Esophagus (tissue), 2 donors: ENCODE data around the gene GRIA4. TPM values are rescaled to one million over a fixed set of nuclear protein-coding genes. Genes with fewer than 3 reads are reported as not detected.

Source experiments
- H3K27ac ChIP-seq, 2 donors: one replicate each; pipeline ENCODE4 v1.5.1; 2013; ENCODE audit warnings: low read depth in 2 of 2, mild to moderate bottlenecking in 2 of 2, inconsistent platforms in 1 of 2, low read length in 1 of 2, moderate library complexity in 1 of 2
- H3K27me3 ChIP-seq, 2 donors: one replicate each; pipeline ENCODE4 v1.6.1; 2013; ENCODE audit warnings: low read length in 2 of 2, control low read depth in 1 of 2, mild to moderate bottlenecking in 1 of 2; ENCODE audit not compliant: insufficient read depth in 2 of 2, control insufficient read depth in 1 of 2
- H3K36me3 ChIP-seq, 2 donors: one replicate each; pipeline ENCODE4 v1.6.1; 2013; ENCODE audit warnings: low read length in 1 of 2; ENCODE audit not compliant: control insufficient read depth in 2 of 2, insufficient read depth in 2 of 2
- H3K4me1 ChIP-seq, 2 donors: one replicate each; pipeline ENCODE4 v1.6.1; 2013; ENCODE audit warnings: low read length in 1 of 2; ENCODE audit not compliant: control insufficient read depth in 2 of 2, insufficient read depth in 2 of 2
- H3K4me3 ChIP-seq, 2 donors: one replicate each; pipeline ENCODE4 v1.5.1; 2013; ENCODE audit warnings: low read length in 2 of 2, mild to moderate bottlenecking in 2 of 2, low read depth in 1 of 2, moderate library complexity in 1 of 2
- H3K9me3 ChIP-seq, 2 donors: one replicate each; pipeline ENCODE4 v1.6.1; 2013; ENCODE audit warnings: mild to moderate bottlenecking in 2 of 2, low read depth in 1 of 2, low read length in 1 of 2, moderate library complexity in 1 of 2; ENCODE audit not compliant: control insufficient read depth in 2 of 2, insufficient read depth in 1 of 2
- WGBS, 2 donors: extraction: QIAGEN DNeasy Blood & Tissue Kit; methylation state at CpG; one replicate each; pipeline ENCODE4 v1.1.7; 2013; 5-methylcytosine and 5-hydroxymethylcytosine counted together
- polyA plus RNA-seq, 2 donors: library from polyadenylated mRNA; stranded (reverse); fragments of 200-250 nt; gene quantifications; one replicate each; pipeline ENCODE4 v1.2.3, GENCODE V29; 2013
- donor health status: healthy with polysubstance abuse.
- donor health status: Bipolar disorder and iron deficiency.

The GRIA4 gene
- polyA plus RNA-seq, 2 donors = not detected

- H3K9me3 ChIP-seq = no peaks in the 10 kb centered on the region
- no peak overlapping the region for H3K4me3 ChIP-seq
- H3K27ac ChIP-seq = no peak overlapping the region
- H3K27me3 ChIP-seq = no peaks in the 10 kb centered on the region
- H3K4me1 ChIP-seq = no peaks in the 10 kb centered on the region
- no peaks in the 10 kb centered on the region for H3K36me3 ChIP-seq
These were observed 22.4 kb downstream of the GRIA4 start for GRCh38 chr11:105632316-105632715.

DNA sequence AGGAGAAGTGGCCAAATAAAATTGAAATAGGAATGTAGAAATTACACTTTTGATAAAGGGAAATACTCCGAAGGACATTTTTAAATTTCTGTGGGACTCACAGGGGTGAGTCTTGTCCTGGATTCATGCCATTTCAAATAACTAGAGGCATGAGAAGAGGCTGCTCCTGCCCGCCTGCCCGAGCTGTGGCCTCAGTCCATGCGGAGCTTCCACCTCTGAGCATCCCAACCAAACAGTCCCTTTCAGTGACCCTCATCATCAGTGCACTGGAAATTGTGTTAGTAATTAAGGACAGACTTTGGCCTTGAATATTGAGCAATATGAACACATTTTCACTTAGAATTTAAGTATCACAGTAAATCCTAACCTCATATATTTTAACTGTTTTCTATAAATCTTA lies 25.6 kb downstream of the GRIA4 start:
- no peaks in the 10 kb centered on the region for H3K36me3 ChIP-seq
- no peaks in the 10 kb centered on the region for H3K9me3 ChIP-seq
- no peak overlapping the region for H3K4me3 ChIP-seq
- 67 to 83% methylated on average over 4 of the region's 4 CpGs for WGBS, 2 donors
- no peaks in the 10 kb centered on the region for H3K27me3 ChIP-seq
- no peak overlapping the region for H3K27ac ChIP-seq
- no peaks in the 10 kb centered on the region for H3K4me1 ChIP-seq

DNA sequence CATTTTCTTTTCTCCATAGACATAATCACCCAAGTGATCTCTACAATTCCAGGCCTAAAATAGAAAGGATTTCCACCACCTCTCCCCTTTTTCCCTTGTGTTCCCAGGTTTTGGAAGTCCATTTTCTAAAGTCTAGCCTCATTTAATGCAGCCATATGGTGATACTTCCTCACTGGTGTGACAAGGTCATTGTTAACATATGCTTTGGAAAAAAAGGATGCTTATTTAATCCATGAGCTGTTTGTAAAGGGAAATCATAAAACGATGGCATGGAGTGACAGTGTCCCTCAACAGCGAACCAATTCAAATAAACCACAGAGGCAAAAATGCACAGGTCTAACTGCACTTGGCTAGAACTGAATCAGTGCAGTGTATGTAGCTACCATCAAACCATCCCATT lies 26.6 kb downstream of the GRIA4 start:
- no peaks in the 10 kb centered on the region for H3K9me3 ChIP-seq
- no peaks in the 10 kb centered on the region for H3K4me1 ChIP-seq
- H3K4me3 ChIP-seq = no peak overlapping the region
- H3K36me3 ChIP-seq = no peaks in the 10 kb centered on the region
- H3K27ac ChIP-seq = no peak overlapping the region
- no peaks in the 10 kb centered on the region for H3K27me3 ChIP-seq
- WGBS, 2 donors = 37 to 47% methylated on average over 2 of the region's 2 CpGs

DNA sequence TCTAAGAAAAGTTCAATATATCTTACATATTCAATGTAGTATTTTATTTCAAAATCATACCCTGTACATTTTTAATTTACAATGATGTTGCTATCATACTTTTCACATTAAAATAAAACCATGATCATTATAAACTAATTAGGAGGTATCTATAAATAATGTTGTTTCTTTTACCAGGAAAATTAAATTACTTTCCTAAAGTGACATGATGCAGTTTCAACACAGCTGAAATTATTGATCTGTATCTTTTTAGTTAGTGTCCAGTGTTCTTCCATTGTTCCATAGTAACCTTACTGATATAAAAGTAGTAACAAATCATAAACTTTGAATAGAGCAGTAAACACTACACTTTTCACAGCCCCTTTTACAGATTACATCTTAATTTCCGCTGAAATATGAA lies 29.7 kb downstream of the GRIA4 start:
- Histone ChIP-seq H3K4me1 (no peaks in the 10 kb centered on the region), H3K4me3 (no peak overlapping the region), H3K27ac (no peak overlapping the region), H3K9me3 (no peaks in the 10 kb centered on the region), H3K27me3 (no peaks in the 10 kb centered on the region), H3K36me3 (no peaks in the 10 kb centered on the region)
- 88 to 93% methylated on average over 1 of the region's 1 CpG for WGBS, 2 donors

- no peaks in the 10 kb centered on the region for H3K36me3 ChIP-seq
These were observed 31.6 kb downstream of the GRIA4 start for GRCh38 chr11:105641433-105641832.

DNA sequence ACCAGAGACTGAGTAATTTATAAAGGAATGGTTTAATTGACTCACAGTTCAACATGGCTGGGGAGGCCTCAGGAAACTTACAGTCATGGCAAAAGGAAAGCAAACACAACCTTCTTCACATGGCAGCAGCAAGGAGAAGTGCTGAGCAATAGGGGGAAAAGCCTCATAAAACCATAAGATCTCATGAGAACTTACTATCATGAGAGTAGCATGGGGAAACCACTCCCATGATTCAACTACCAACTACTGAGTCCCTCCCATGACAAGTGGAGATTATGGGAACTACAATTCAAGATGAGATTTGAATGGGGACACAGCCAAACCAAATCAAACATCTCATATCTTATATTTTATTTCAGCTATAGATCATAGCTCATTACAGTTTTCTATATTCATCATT lies 33.0 kb downstream of the GRIA4 start:
- no peaks in the 10 kb centered on the region for H3K36me3 ChIP-seq
- no peak overlapping the region for H3K27ac ChIP-seq
- H3K4me3 ChIP-seq = no peak overlapping the region
- no peaks in the 10 kb centered on the region for H3K27me3 ChIP-seq
- H3K4me1 ChIP-seq = no peaks in the 10 kb centered on the region
- H3K9me3 ChIP-seq = no peaks in the 10 kb centered on the region

More at GRCh38 chr11:105641433-105641832, 31.6 kb downstream of the GRIA4 start:
- Histone ChIP-seq H3K4me3 (no peak overlapping the region), H3K4me1 (no peaks in the 10 kb centered on the region), H3K27me3 (no peaks in the 10 kb centered on the region), H3K9me3 (no peaks in the 10 kb centered on the region), H3K27ac (no peak overlapping the region)

DNA sequence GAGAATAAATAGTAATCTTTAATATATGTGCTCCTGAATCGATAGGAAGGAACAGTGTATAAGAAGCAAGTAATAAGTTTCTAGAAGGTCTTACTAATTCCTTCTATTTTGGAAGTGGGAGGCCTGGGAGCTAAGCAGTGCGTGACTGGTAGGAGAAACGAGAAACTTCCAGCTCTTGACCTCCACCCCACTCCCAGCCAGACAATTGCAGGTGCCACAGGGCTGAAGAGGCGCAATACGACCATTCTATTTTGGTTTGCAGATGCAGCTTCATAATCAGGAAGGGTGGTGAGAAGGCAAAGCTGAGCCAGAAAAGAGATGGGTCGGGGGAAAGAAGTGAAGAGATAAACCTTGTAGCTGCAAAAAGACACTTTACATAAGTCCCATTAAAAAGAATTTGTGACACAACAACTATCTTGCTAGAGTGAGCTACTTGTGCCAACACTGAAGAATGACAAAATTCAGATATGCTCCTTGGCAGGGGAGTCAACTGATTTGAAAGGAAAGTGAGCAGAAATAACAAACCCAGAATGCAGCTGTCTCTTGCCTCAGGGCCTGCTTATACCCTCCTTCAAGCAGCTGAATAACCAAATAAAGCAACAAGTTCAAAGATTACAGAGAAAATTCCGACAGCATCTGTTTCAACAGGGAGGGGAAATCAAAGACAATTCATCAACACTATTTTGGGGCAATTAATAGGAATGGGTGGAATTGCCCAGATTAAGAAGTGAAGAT lies 35.1 kb downstream of the GRIA4 start:
- 67 to 72% methylated on average over 7 of the region's 7 CpGs for WGBS, 2 donors

DNA sequence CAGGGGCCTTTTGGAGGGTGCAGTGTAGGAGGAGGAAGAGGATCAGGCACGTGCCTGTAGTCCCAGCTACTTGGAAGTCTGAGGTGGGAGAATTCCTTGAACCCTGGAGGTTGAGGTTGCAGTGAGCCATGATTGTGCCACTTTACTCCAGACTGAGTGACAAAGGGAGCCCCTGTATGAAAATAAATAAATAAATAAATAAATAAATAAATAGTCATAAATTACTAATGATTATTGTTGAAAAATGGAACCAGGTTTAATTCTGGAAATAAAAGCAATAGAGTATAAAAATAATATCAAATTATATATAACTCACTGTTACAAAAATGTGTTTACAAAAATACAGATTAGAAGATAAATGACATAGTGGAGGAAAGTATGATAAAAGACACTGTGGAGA lies 37.9 kb downstream of the GRIA4 start:
- Histone ChIP-seq H3K9me3 (no peaks in the 10 kb centered on the region), H3K36me3 (no peaks in the 10 kb centered on the region), H3K4me1 (no peaks in the 10 kb centered on the region), H3K4me3 (no peak overlapping the region), H3K27ac (no peak overlapping the region), H3K27me3 (no peaks in the 10 kb centered on the region)
- 75 to 94% methylated on average over 1 of the region's 1 CpG for WGBS, 2 donors

More for the DNA sequence above, 35.1 kb downstream of the GRIA4 start:
- no peaks in the 10 kb centered on the region for H3K36me3 ChIP-seq
- H3K4me3 ChIP-seq = no peak overlapping the region
- H3K27me3 ChIP-seq = no peaks in the 10 kb centered on the region
- no peaks in the 10 kb centered on the region for H3K4me1 ChIP-seq
- no peaks in the 10 kb centered on the region for H3K9me3 ChIP-seq
- no peak overlapping the region for H3K27ac ChIP-seq

DNA sequence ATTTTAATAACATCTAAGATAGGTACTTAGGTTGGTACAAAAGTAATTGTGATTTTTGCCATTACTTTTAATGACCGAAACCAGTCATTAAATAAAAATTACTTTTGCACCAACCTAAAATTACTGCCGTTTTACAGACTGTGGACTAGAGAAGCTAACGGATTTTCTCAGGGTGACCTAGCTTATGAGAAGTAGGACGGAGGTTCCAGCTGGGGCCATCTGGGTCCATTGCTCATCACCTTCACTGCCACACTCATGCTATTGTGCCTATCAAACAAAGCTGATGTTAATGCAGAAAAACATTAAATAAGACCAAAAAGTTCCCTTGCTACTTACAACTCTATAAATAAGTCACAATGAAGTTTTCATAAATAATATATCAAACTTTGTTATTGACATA lies 38.9 kb downstream of the GRIA4 start:
- H3K36me3 ChIP-seq = no peaks in the 10 kb centered on the region
- H3K9me3 ChIP-seq = no peaks in the 10 kb centered on the region
- H3K27me3 ChIP-seq = no peaks in the 10 kb centered on the region
- H3K27ac ChIP-seq = no peak overlapping the region
- WGBS, 2 donors = 78 to 80% methylated on average over 4 of the region's 4 CpGs
- no peaks in the 10 kb centered on the region for H3K4me1 ChIP-seq
- no peak overlapping the region for H3K4me3 ChIP-seq

DNA sequence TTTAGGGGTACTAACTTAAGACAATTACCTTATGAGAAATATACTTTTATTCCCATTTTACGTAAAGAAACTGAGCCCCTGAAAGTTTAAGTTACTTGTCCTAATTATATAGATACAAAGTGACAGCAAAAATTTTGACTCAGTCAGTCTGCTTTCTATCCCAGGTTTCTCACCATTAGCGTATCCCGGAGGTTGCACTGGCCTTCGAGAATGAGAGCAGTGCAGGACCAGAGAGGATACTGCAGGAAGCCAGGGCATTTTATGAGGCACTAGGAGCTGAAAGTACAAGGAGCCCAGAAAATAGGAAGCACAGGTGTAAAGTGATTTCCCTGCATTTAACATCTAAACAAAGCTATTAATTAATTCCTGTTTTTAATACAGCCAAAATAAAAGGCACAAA lies 55.4 kb downstream of the GRIA4 start:
- H3K27ac ChIP-seq = no peak overlapping the region
- H3K9me3 ChIP-seq = no peaks in the 10 kb centered on the region
- no peak overlapping the region for H3K4me3 ChIP-seq
- WGBS, 2 donors = 87 to 89% methylated on average over 4 of the region's 4 CpGs
- no peaks in the 10 kb centered on the region for H3K27me3 ChIP-seq
- no peaks in the 10 kb centered on the region for H3K4me1 ChIP-seq
- H3K36me3 ChIP-seq = no peaks in the 10 kb centered on the region
